SU-DHL-6 (cell line): ENCODE data around the gene APBA3.

Source experiments
- CTCF ChIP-seq: fragments of 200-600 bp; sonication (generic); IDR thresholded peaks from one replicate; pipeline ENCODE4 v1.5.1; 2017; ENCODE audit warnings: antibody characterized with exemption, mild to moderate bottlenecking, low read length, moderate library complexity; ENCODE audit not compliant: insufficient read depth, poor library complexity, severe bottlenecking
- EZH2phosphoT487 ChIP-seq: fragments of 200-600 bp; sonication (generic), shearing (Covaris generic); conservative IDR thresholded peaks from 2 replicates; pipeline ENCODE4 v1.6.1; 2018; ENCODE audit warnings: mild to moderate bottlenecking, antibody characterized with exemption, low read length, moderate library complexity, mixed read lengths

- TF ChIP-seq CTCF (no peak), EZH2phosphoT487 (no peak)
Measured at GRCh38 chr19:3766520-3766919, 5.0 kb upstream of the APBA3 start.
